HFFc6 (cell line): Measurements from ENCODE around the gene KIAA0232. TPM values are rescaled to one million over a fixed set of nuclear protein-coding genes. Genes with fewer than 3 reads are reported as not detected.

ENCODE experiments used
- DNase-seq: peaks from one replicate; pipeline ENCODE4 v3.0.0-alpha.2; 2018
- H3K27ac Mint-ChIP-seq: 2 replicates; pipeline ENCODE4 v1.8.0; 2020; ENCODE audit warnings: mild to moderate bottlenecking, mixed read lengths
- H3K27me3 Mint-ChIP-seq: 2 replicates; pipeline ENCODE4 v1.8.0; 2021; ENCODE audit warnings: mild to moderate bottlenecking, moderate library complexity, mixed read lengths; ENCODE audit not compliant: insufficient read depth
- H3K36me3 Mint-ChIP-seq: 2 replicates; pipeline ENCODE4 v1.8.0; 2021; ENCODE audit warnings: low read depth, mixed read lengths
- H3K4me1 Mint-ChIP-seq: 2 replicates; pipeline ENCODE4 v1.8.0; 2020; ENCODE audit warnings: low read depth, mixed read lengths
- H3K4me3 Mint-ChIP-seq: 2 replicates; pipeline ENCODE4 v1.8.0; 2020; ENCODE audit warnings: mild to moderate bottlenecking, moderate library complexity, mixed read lengths
- H3K9me3 Mint-ChIP-seq: 2 replicates; pipeline ENCODE4 v1.8.0; 2020; ENCODE audit warnings: mild to moderate bottlenecking, mixed read lengths
- total RNA-seq, 6 experiments: library from RNA; stranded (reverse); fragmentation: NEBNext Ultra II Directional; extraction: Animal tissue kit (Norgen Biotek cat#: 25700); gene quantifications; 2 replicates in 1 of 6; 3 replicates in 5 of 6; pipeline ENCODE4 v1.2.3, GENCODE V29; 2021
- TF ChIP-seq, protein P1 (sequence below): fragments of 200-600 bp; sonication (generic); IDR thresholded peaks from 2 replicates; pipeline ENCODE4 v1.5.0; 2021; ENCODE audit warnings: antibody characterized with exemption, mild to moderate bottlenecking

KIAA0232 gene
- total RNA-seq, 6 experiments from 2014 or later, result 15.2 to 21.2 (median 19.0) TPM

DNA sequence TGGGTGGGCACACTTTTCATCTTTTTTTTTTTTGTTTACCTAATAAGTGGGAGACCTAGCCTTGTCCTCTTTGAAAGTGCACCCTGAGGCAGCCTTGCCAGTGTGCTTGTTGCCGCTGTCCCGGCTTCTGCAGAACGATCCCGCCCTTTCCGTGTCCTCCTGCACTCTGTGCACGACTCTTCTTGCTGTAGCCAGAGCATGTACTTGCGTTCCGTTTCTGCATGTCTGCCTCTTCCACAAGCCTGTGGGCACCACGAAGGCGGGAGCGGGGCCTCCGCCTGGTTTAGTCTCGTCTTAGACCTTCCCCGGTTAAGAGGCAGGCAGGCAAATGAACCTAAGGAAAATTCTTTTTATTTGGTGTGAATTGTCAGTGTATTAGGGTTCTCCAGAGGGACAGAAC lies 94.5 kb downstream of the KIAA0232 start:
- Mint-ChIP-seq H3K36me3 (peaks cover 10% of the 10 kb centered on the region; the same call in 1 of the 2 replicates), H3K9me3 (no peaks in the 10 kb centered on the region), H3K27ac (peak overlapping the region; percentile 36), H3K4me1 (peaks cover 19% of the 10 kb centered on the region), H3K27me3 (peaks cover 4% of the 10 kb centered on the region), H3K4me3 (no peak overlapping the region)
- no peak for DNase-seq
- TF ChIP-seq, protein P1, sequence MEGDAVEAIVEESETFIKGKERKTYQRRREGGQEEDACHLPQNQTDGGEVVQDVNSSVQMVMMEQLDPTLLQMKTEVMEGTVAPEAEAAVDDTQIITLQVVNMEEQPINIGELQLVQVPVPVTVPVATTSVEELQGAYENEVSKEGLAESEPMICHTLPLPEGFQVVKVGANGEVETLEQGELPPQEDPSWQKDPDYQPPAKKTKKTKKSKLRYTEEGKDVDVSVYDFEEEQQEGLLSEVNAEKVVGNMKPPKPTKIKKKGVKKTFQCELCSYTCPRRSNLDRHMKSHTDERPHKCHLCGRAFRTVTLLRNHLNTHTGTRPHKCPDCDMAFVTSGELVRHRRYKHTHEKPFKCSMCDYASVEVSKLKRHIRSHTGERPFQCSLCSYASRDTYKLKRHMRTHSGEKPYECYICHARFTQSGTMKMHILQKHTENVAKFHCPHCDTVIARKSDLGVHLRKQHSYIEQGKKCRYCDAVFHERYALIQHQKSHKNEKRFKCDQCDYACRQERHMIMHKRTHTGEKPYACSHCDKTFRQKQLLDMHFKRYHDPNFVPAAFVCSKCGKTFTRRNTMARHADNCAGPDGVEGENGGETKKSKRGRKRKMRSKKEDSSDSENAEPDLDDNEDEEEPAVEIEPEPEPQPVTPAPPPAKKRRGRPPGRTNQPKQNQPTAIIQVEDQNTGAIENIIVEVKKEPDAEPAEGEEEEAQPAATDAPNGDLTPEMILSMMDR, result no peak

DNA sequence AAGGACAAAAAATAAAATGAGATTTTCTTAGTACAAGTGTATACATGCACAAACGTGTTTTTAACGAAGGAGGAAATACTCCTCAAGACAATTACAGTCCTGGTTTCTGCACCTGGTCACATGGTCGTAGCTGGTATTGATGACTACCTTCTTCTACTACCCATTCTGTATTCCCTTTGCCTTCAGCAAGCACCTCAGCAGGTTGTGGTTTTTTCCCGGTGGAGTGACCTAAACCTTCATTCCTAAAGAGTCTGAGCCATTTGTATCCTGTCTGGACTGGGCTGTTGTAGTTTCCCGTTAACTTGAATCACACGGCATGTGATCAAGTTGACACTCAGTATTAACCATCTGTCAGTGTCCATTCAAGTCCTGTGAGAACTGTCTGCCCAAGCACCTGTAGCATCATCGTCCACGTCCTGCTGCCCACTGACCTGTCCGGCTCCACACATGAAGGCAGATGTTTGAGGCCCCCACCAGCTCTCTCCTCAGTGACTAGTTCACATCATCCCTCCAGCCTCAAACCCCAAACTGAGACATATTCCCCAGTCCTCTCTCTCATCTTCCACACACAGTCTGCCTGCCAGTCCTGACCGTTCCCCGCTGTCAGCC lies 96.0 kb downstream of the KIAA0232 start:
- H3K27me3 Mint-ChIP-seq, result peaks cover 3% of the 10 kb centered on the region
- peaks cover 19% of the 10 kb centered on the region for H3K4me1 Mint-ChIP-seq
- TF ChIP-seq, protein P1, result no peak
- no peak overlapping the region for H3K4me3 Mint-ChIP-seq
- H3K36me3 Mint-ChIP-seq, result peaks cover 13% of the 10 kb centered on the region
- H3K27ac Mint-ChIP-seq, result no peak overlapping the region; the same call in 1 of the 2 replicates
- no peaks in the 10 kb centered on the region for H3K9me3 Mint-ChIP-seq
- DNase-seq, result no peak

DNA sequence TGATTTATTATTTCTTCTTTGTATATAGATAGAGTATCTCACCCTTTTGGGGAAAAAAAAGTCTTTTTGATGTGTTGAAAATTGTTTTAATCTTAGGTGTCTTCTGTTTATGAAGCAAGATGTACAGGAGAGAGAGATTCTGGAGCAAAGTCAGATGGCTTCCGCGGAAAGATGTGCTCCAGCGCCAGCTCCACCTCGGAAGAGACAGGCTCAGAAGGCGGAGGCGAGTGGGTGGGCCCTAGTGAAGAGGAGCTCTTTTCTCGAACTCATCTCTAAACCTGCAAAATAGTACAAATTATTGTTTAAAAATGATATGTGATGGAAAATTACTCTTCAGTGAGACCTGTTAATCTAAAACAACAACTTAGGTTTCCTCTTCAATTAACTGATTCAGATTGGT lies 98.2 kb downstream of the KIAA0232 start:
- peaks cover 13% of the 10 kb centered on the region for H3K36me3 Mint-ChIP-seq
- TF ChIP-seq, protein P1, result no peak
- no peak overlapping the region for H3K4me3 Mint-ChIP-seq
- DNase-seq, result no peak
- no peak overlapping the region for H3K27ac Mint-ChIP-seq
- H3K4me1 Mint-ChIP-seq, result peaks cover 29% of the 10 kb centered on the region
- peaks cover 2% of the 10 kb centered on the region; the same call in 1 of the 2 replicates for H3K27me3 Mint-ChIP-seq
- no peaks in the 10 kb centered on the region for H3K9me3 Mint-ChIP-seq

DNA sequence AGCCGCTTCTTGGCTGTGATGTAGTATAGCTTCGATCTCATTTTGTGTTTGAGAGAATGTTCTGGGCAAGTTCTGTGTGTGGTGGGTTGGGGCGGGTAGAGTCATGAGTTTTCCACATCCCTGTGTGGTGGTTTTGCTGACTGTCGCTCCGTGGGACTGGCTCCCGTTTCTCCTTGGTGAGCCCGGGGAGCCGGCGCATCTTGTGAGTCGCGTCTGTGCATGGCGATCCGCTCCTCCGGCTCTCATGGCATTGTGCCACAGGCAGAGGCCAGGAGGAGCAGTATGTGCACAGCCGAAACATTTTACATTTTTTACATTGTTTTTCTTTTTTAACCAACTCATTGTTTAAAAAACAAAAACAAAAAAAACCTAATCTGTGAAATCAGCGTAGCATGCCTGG lies 99.4 kb downstream of the KIAA0232 start:
- TF ChIP-seq, protein P1, result no peak
- peaks cover 13% of the 10 kb centered on the region for H3K36me3 Mint-ChIP-seq
- no peak overlapping the region for H3K27ac Mint-ChIP-seq
- DNase-seq, result no peak
- H3K4me1 Mint-ChIP-seq, result peaks cover 23% of the 10 kb centered on the region
- no peaks in the 10 kb centered on the region for H3K9me3 Mint-ChIP-seq
- no peak overlapping the region for H3K4me3 Mint-ChIP-seq
- peaks cover 3% of the 10 kb centered on the region for H3K27me3 Mint-ChIP-seq

DNA sequence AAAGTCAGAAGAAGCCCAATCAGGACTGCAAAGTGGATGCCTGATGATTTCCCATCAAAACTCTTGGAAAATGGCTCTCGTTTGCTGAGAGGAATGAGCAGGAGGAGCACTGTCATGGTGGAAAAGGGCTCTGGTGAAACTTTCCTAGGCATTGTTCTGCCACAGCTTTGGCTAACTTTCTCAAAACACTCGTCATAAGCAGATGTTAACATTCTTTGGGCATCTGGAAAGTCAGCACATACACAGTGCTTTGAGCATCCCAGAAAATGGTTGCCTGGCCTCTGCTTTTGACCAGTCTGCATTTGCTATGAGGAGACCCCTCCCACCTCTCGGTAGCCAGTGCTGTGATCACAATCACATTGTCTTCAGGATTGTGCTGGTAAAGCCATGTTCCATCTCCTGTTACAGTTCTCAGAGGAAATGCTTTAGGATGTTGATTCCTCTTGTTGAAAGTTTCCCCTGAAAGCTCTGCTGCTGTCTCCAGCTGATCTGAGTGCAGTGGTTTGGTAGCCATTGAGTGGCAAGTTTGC lies 101.9 kb downstream of the KIAA0232 start:
- Mint-ChIP-seq H3K36me3 (peaks cover 13% of the 10 kb centered on the region), H3K27ac (no peak overlapping the region; the same call in 1 of the 2 replicates), H3K9me3 (no peaks in the 10 kb centered on the region), H3K4me1 (peaks cover 19% of the 10 kb centered on the region), H3K27me3 (peaks cover 3% of the 10 kb centered on the region), H3K4me3 (no peak overlapping the region)
- TF ChIP-seq, protein P1, result no peak
- no peak for DNase-seq
